HepG2 (cell line): ENCODE measurements around the gene COQ10B. TPM values are rescaled to one million over a fixed set of nuclear protein-coding genes. Genes with fewer than 3 reads are reported as not detected.

Experiments used
- ATRX ChIP-seq: sonication (generic); formaldehyde crosslinking; IDR thresholded peaks from 2 replicates; pipeline ENCODE4 v1.4.0; 2020; ENCODE audit warnings: missing genetic modification reagents, borderline replicate concordance
- GFI1 ChIP-seq: sonication (generic); formaldehyde crosslinking; IDR thresholded peaks from 2 replicates; pipeline ENCODE4 v1.5.0; 2020; ENCODE audit warnings: missing genetic modification reagents, mild to moderate bottlenecking, borderline replicate concordance
- HNF4A ChIP-seq: sonication (generic); formaldehyde crosslinking; IDR thresholded peaks from 2 replicates; pipeline ENCODE4 v1.4.0; 2020; ENCODE audit warnings: missing genetic modification reagents
- JUND ChIP-seq: sonication (generic); formaldehyde crosslinking; IDR thresholded peaks from 2 replicates; pipeline ENCODE4 v1.8.0; 2022; ENCODE audit warnings: mild to moderate bottlenecking, missing genetic modification reagents
- NFIC ChIP-seq: IDR thresholded peaks from 2 replicates; pipeline ENCODE4 v1.6.1; 2012; ENCODE audit warnings: mild to moderate bottlenecking, low read length, inconsistent platforms
- NKX3-1 ChIP-seq: sonication (generic); formaldehyde crosslinking; IDR thresholded peaks from 2 replicates; pipeline ENCODE4 v1.5.0; 2020; ENCODE audit warnings: missing genetic modification reagents
- NR2F1 ChIP-seq, 2 experiments: fragments of 450-650 bp in 1 of 2; formaldehyde crosslinking in 1 of 2; IDR thresholded peaks; 2 replicates each; pipeline versions ENCODE4 v1.5.0 to v1.6.1; 2016 to 2020; ENCODE audit warnings: mild to moderate bottlenecking in 1 of 2, missing compliant biosample characterization in 1 of 2, missing genetic modification reagents in 1 of 2, moderate library complexity in 1 of 2
- PHF8 ChIP-seq: sonication (generic); formaldehyde crosslinking; IDR thresholded peaks from 2 replicates; pipeline ENCODE4 v1.5.0; 2020; ENCODE audit warnings: missing genetic modification reagents
- PTBP1 ChIP-seq: fragments of 200-400 bp; formaldehyde crosslinking; IDR thresholded peaks from 2 replicates; pipeline ENCODE4 v1.6.1; 2018; ENCODE audit warnings: low read length, low read depth; ENCODE audit not compliant: poor library complexity, severe bottlenecking
- RBAK ChIP-seq: sonication (generic); formaldehyde crosslinking; IDR thresholded peaks from 2 replicates; pipeline ENCODE4 v1.5.1; 2020; ENCODE audit warnings: mild to moderate bottlenecking, missing genetic modification reagents
- REL ChIP-seq: sonication (generic); formaldehyde crosslinking; conservative IDR thresholded peaks from 2 replicates; pipeline ENCODE4 v1.8.0; 2022; ENCODE audit warnings: mild to moderate bottlenecking, missing genetic modification reagents, moderate library complexity
- RFX5 ChIP-seq: IDR thresholded peaks from 2 replicates; pipeline ENCODE4 v1.6.1; 2011; ENCODE audit warnings: low read depth, low read length, improper control_type of control experiment
- RFXANK ChIP-seq: IDR thresholded peaks from 2 replicates; pipeline ENCODE4 v1.6.1; 2016
- SMAD9 ChIP-seq: sonication (generic); formaldehyde crosslinking; IDR thresholded peaks from 2 replicates; pipeline ENCODE4 v1.5.1; 2020; ENCODE audit warnings: mild to moderate bottlenecking, missing genetic modification reagents
- SMARCE1 ChIP-seq: fragments of 450-650 bp; IDR thresholded peaks from 2 replicates; pipeline ENCODE4 v1.6.1; 2017; ENCODE audit warnings: borderline replicate concordance
- TEF ChIP-seq: sonication (generic); formaldehyde crosslinking; IDR thresholded peaks from 2 replicates; pipeline ENCODE4 v1.5.0; 2020; ENCODE audit warnings: missing genetic modification reagents
- TOE1 ChIP-seq: sonication (generic); formaldehyde crosslinking; IDR thresholded peaks from 2 replicates; pipeline ENCODE4 v1.4.0; 2020; ENCODE audit warnings: mild to moderate bottlenecking, missing genetic modification reagents
- ZNF260 ChIP-seq: sonication (generic); formaldehyde crosslinking; IDR thresholded peaks from 2 replicates; pipeline ENCODE4 v1.4.0; 2020; ENCODE audit warnings: missing genetic modification reagents, low read depth, mild to moderate bottlenecking, borderline replicate concordance
- ZNF276 ChIP-seq: sonication (generic); formaldehyde crosslinking; IDR thresholded peaks from 2 replicates; pipeline ENCODE4 v1.4.0; 2020; ENCODE audit warnings: mild to moderate bottlenecking, low read depth, missing genetic modification reagents
- ZNF280B ChIP-seq: sonication (generic); formaldehyde crosslinking; IDR thresholded peaks from 2 replicates; pipeline ENCODE4 v1.5.0; 2020; ENCODE audit warnings: missing genetic modification reagents, mild to moderate bottlenecking, borderline replicate concordance
- ZNF709 ChIP-seq: sonication (generic); formaldehyde crosslinking; IDR thresholded peaks from 2 replicates; pipeline ENCODE4 v1.5.0; 2020; ENCODE audit warnings: mild to moderate bottlenecking, missing genetic modification reagents
- ZNF800 ChIP-seq: sonication (generic); formaldehyde crosslinking; IDR thresholded peaks from 2 replicates; pipeline ENCODE4 v1.4.0; 2020; ENCODE audit warnings: missing genetic modification reagents
- ZNF816 ChIP-seq: sonication (generic); formaldehyde crosslinking; IDR thresholded peaks from 2 replicates; pipeline ENCODE4 v1.8.0; 2022; ENCODE audit warnings: missing genetic modification reagents, mild to moderate bottlenecking, borderline replicate concordance
- ZNF83 ChIP-seq: sonication (generic); formaldehyde crosslinking; IDR thresholded peaks from 2 replicates; pipeline ENCODE4 v1.4.0; 2020; ENCODE audit warnings: missing genetic modification reagents, mild to moderate bottlenecking, borderline replicate concordance
- polyA plus RNA-seq, 8 experiments: library from polyadenylated mRNA; depleted of rRNA in 3 of 8; stranded (reverse) in 7 of 8; unstranded in 1 of 8; fragments of >200 nt; fragmentation: Illumina TruSeq in 4 of 8; extraction: Trizol in 4 of 8; gene quantifications; 2 replicates each; pipeline versions ENCODE4 v1.2.1 to v1.2.3, GENCODE V29; 2011 to 2016; ENCODE audit warnings: low read depth in 4 of 8, missing spikeins in 1 of 8, mixed read lengths in 1 of 8; ENCODE audit not compliant: insufficient read depth in 1 of 8
- total RNA-seq, 5 experiments: library from RNA; depleted of rRNA; stranded (reverse); fragments of >200 nt; fragmentation: Illumina TruSeq; extraction: Trizol; gene quantifications; 2 replicates each; pipeline ENCODE4 v1.2.3, GENCODE V29; 2016; ENCODE audit warnings: low read depth in 1 of 5

COQ10B gene
- total and polyA plus RNA-seq, 2 of the 13 experiments (the other 11 are each of a cell fraction or from before 2014, with no cell fraction given): 4.6 to 34.9 TPM

GRCh38 chr2:197499594-197500502 is 46.5 kb downstream of the COQ10B start, which contains the start of the genes HSPD1 and HSPE1 (continued):
- TF ChIP-seq TOE1 (CRISPR knock-in tag): no peak; the same call in 1 of the 2 replicates
- peak; percentile 29 for TF ChIP-seq GFI1 (CRISPR knock-in tag)
- peak; percentile 94 for TF ChIP-seq ZNF709 (CRISPR knock-in tag)
- TF ChIP-seq PTBP1: peak; percentile 99
- TF ChIP-seq RBAK: no peak
- peak; percentile 81 for TF ChIP-seq ZNF816 (CRISPR knock-in tag)
- peak; percentile 70; the same call in 1 of the 2 replicates for TF ChIP-seq RFX5
- no peak for TF ChIP-seq SMAD9
- peak; percentile 93 for TF ChIP-seq REL (CRISPR knock-in tag)
- peak; percentile 86; the same call in 1 of the 2 replicates for TF ChIP-seq NFIC
- TF ChIP-seq PHF8: peak; percentile 98
- TF ChIP-seq ZNF83 (CRISPR knock-in tag): peak; percentile 87; the same call in 1 of the 2 replicates
- peak; percentile 95 for TF ChIP-seq HNF4A (CRISPR knock-in tag)
- peak; percentile 90 for TF ChIP-seq ZNF280B
- TF ChIP-seq NKX3-1: peak; percentile 71
- peak; percentile 13; the same call in 1 of the 2 replicates for TF ChIP-seq ATRX (CRISPR knock-in tag)
- TF ChIP-seq ZNF800: no peak; the same call in 1 of the 2 replicates
- peak; percentile 93 for TF ChIP-seq ZNF276 (CRISPR knock-in tag)
- TF ChIP-seq JUND (CRISPR knock-in tag): peak; percentile 79; the same call in 1 of the 2 replicates
- peak; percentile 95 for TF ChIP-seq RFXANK (CRISPR knock-in tag)
- peak; percentile 25 to 85; a peak in 3 of 4 replicates for TF ChIP-seq NR2F1 (CRISPR knock-in tag; IDR thresholded peaks at IDR 0.05)
- peak; percentile 64; the same call in 1 of the 2 replicates for TF ChIP-seq TEF (CRISPR knock-in tag)
- no peak for TF ChIP-seq ZNF260
- TF ChIP-seq SMARCE1: no peak
